OCI-LY1 (cell line): Measurements from ENCODE around the gene NR6A1.

ENCODE experiments used
- H2AFZ ChIP-seq: fragments of 200-600 bp; sonication (generic), shearing (Covaris generic); 2 replicates; pipeline ENCODE4 v1.6.0; 2014; ENCODE audit warnings: antibody characterized with exemption, mild to moderate bottlenecking, low read length
- H3F3A ChIP-seq: fragments of 200-600 bp; sonication (generic), shearing (Covaris generic); 2 replicates; pipeline ENCODE4 v1.6.0; 2014; ENCODE audit warnings: mild to moderate bottlenecking, antibody characterized with exemption, low read length, moderate library complexity; ENCODE audit not compliant: insufficient read depth
- H3K27ac ChIP-seq: fragments of 200-600 bp; sonication (generic); 2 replicates; pipeline ENCODE4 v1.5.1; 2014; ENCODE audit warnings: low read length, mixed run types, mild to moderate bottlenecking, low read depth; ENCODE audit not compliant: poor library complexity, severe bottlenecking
- H3K27me3 ChIP-seq: fragments of 200-600 bp; sonication (generic); 2 replicates; pipeline ENCODE4 v1.6.0; 2014; ENCODE audit warnings: antibody characterized with exemption, mild to moderate bottlenecking, low read length, moderate library complexity; ENCODE audit not compliant: insufficient read depth
- H3K36me3 ChIP-seq: fragments of 200-600 bp; sonication (generic); 2 replicates; pipeline ENCODE4 v1.6.1; 2014; ENCODE audit warnings: mild to moderate bottlenecking, antibody characterized with exemption, low read length, moderate library complexity, mixed read lengths; ENCODE audit not compliant: insufficient read depth
- H3K4me1 ChIP-seq: fragments of 200-600 bp; sonication (generic); 2 replicates; pipeline ENCODE4 v1.5.1; 2014; ENCODE audit warnings: mild to moderate bottlenecking, low read length, moderate library complexity; ENCODE audit not compliant: insufficient read depth, severe bottlenecking
- H3K4me2 ChIP-seq: fragments of 200-600 bp; sonication (generic), shearing (Covaris generic); 2 replicates; pipeline ENCODE4 v1.6.1; 2014; ENCODE audit warnings: low read length
- H3K4me3 ChIP-seq: fragments of 200-600 bp; sonication (generic); 2 replicates; pipeline ENCODE4 v1.5.1; 2014; ENCODE audit warnings: low read length, low read depth, mild to moderate bottlenecking, mixed read lengths; ENCODE audit not compliant: poor library complexity, severe bottlenecking
- H3K79me2 ChIP-seq: fragments of 200-600 bp; shearing (Covaris generic); 2 replicates; pipeline ENCODE4 v1.6.1; 2016; ENCODE audit warnings: mixed run types, low read length, mixed read lengths; ENCODE audit not compliant: insufficient read depth
- H3K9ac ChIP-seq: fragments of 200-600 bp; sonication (generic), shearing (Covaris generic); 2 replicates; pipeline ENCODE4 v1.6.1; 2014; ENCODE audit warnings: mild to moderate bottlenecking, low read length, mixed read lengths
- H3K9me2 ChIP-seq: fragments of 200-600 bp; sonication (generic), shearing (Covaris generic); 2 replicates; pipeline ENCODE4 v1.6.1; 2014; ENCODE audit warnings: low read depth, mild to moderate bottlenecking, low read length, mixed read lengths
- H3K9me3 ChIP-seq: fragments of 200-600 bp; shearing (Covaris generic); 2 replicates; pipeline ENCODE4 v1.6.1; 2014; ENCODE audit warnings: low read length, mixed read lengths
- H4K20me1 ChIP-seq: fragments of 200-600 bp; sonication (generic), shearing (Covaris generic); 2 replicates; pipeline ENCODE4 v1.6.0; 2016; ENCODE audit warnings: mild to moderate bottlenecking, low read length; ENCODE audit not compliant: insufficient read depth
- CTCF ChIP-seq: fragments of 200-600 bp; sonication (generic), shearing (Covaris generic); IDR thresholded peaks from 2 replicates; pipeline ENCODE4 v1.5.1; 2017; ENCODE audit warnings: mild to moderate bottlenecking, antibody characterized with exemption, low read length, moderate library complexity, mixed read lengths
- EZH2 ChIP-seq: fragments of 200-600 bp; sonication (generic), shearing (Covaris generic); IDR thresholded peaks from 2 replicates; pipeline ENCODE4 v1.8.0; 2017; ENCODE audit warnings: borderline replicate concordance, mixed run types, mild to moderate bottlenecking, antibody characterized with exemption, low read length, moderate library complexity, mixed read lengths

Gene NR6A1

GRCh38 chr9:124492818-124493217 is 278.3 kb downstream of the NR6A1 start:
- Histone ChIP-seq H3K9me2 (no peaks in the 10 kb centered on the region), H3K36me3 (no peaks in the 10 kb centered on the region), H3K4me3 (no peak overlapping the region), H3F3A (no peaks in the 10 kb centered on the region), H3K27me3 (0 out of 2 replicates have a peak, but pooled peaks cover 5% of the 10 kb centered on the region), H3K27ac (no peak overlapping the region), H2AFZ (no peak overlapping the region), H3K9me3 (no peaks in the 10 kb centered on the region), H4K20me1 (no peaks in the 10 kb centered on the region), H3K4me2 (no peak overlapping the region), H3K9ac (no peak overlapping the region), H3K79me2 (no peaks in the 10 kb centered on the region), H3K4me1 (no peaks in the 10 kb centered on the region)
- TF ChIP-seq CTCF (no peak), EZH2 (no peak)

- H3K27me3 ChIP-seq: 0 out of 2 replicates have a peak, but pooled peaks cover 5% of the 10 kb centered on the region
- no peaks in the 10 kb centered on the region for H3K9me3 ChIP-seq
- TF ChIP-seq CTCF (no peak), EZH2 (no peak)
- H3K4me2 ChIP-seq: no peak overlapping the region
- H3K9me2 ChIP-seq: no peaks in the 10 kb centered on the region
- H2AFZ ChIP-seq: no peak overlapping the region
- no peak overlapping the region for H3K9ac ChIP-seq
- H3K27ac ChIP-seq: no peak overlapping the region
- no peaks in the 10 kb centered on the region for H4K20me1 ChIP-seq
- no peaks in the 10 kb centered on the region for H3F3A ChIP-seq
- no peak overlapping the region for H3K4me3 ChIP-seq
- H3K36me3 ChIP-seq: no peaks in the 10 kb centered on the region
- no peaks in the 10 kb centered on the region for H3K4me1 ChIP-seq
- H3K79me2 ChIP-seq: no peaks in the 10 kb centered on the region
These were observed 279.8 kb downstream of the NR6A1 start for GRCh38 chr9:124491049-124491975.

- Histone ChIP-seq H3K4me2 (no peak overlapping the region), H3K27me3 (0 out of 2 replicates have a peak, but pooled peaks cover 5% of the 10 kb centered on the region), H3K9me2 (no peaks in the 10 kb centered on the region), H3F3A (no peaks in the 10 kb centered on the region), H2AFZ (no peak overlapping the region), H3K9me3 (no peaks in the 10 kb centered on the region), H3K27ac (no peak overlapping the region), H3K4me3 (no peak overlapping the region), H3K4me1 (no peaks in the 10 kb centered on the region), H3K79me2 (no peaks in the 10 kb centered on the region), H3K36me3 (no peaks in the 10 kb centered on the region), H4K20me1 (no peaks in the 10 kb centered on the region), H3K9ac (no peak overlapping the region)
- TF ChIP-seq CTCF: no peak
- no peak for TF ChIP-seq EZH2
These were observed 281.1 kb downstream of the NR6A1 start for GRCh38 chr9:124490004-124490403.
